Measurements from ENCODE around the gene MBNL2. TPM values are rescaled to one million over a fixed set of nuclear protein-coding genes. Genes with fewer than 3 reads are reported as not detected.

MBNL2 gene
- total and polyA plus RNA-seq, 8 donors = 8.9 to 66.5 (median 37.7) TPM

- H3K9me3 ChIP-seq = no peaks in the 10 kb centered on the region
- H3K36me3 ChIP-seq = no peaks in the 10 kb centered on the region
- TF ChIP-seq CTCF (IDR thresholded peaks at IDR 0.05) = no peak
- no peak for DNase-seq
- H3K27ac ChIP-seq = no peak overlapping the region
- intact Hi-C loops (cut with DNase I) = no loop called here
- peaks cover 0 to 25% (median 14%) of the 10 kb centered on the region in 3 donors for H3K4me1 ChIP-seq
- no peak for ATAC-seq
- no peak overlapping the region for H3K4me3 ChIP-seq
- 86 to 97% methylated on average over 3 of the region's 3 CpGs for WGBS, 2 donors
- no peak for FAIRE-seq
- no peaks in the 10 kb centered on the region for H3K27me3 ChIP-seq
These were observed 62.4 kb downstream of the MBNL2 start for GRCh38 chr13:97284558-97284957.

GRCh38 chr13:97285221-97285955, 63.3 kb downstream of the MBNL2 start:
- Histone ChIP-seq H3K27me3 (no peaks in the 10 kb centered on the region), H3K27ac (no peak overlapping the region), H3K36me3 (no peaks in the 10 kb centered on the region), H3K9me3 (no peaks in the 10 kb centered on the region), H3K4me1 (peaks cover 0 to 19% (median 11%) of the 10 kb centered on the region in 3 donors), H3K4me3 (no peak overlapping the region)
- TF ChIP-seq CTCF (IDR thresholded peaks at IDR 0.05) = no peak
- peak in 1 of 4 donors; percentile 17 for ATAC-seq
- intact Hi-C loops (cut with DNase I) = no loop called here
- 83 to 90% methylated on average over 6 of the region's 6 CpGs for WGBS, 2 donors
- no peak for DNase-seq
- FAIRE-seq = no peak

- no peak overlapping the region for H3K4me3 ChIP-seq
- H3K9me3 ChIP-seq = no peaks in the 10 kb centered on the region
- no peaks in the 10 kb centered on the region for H3K36me3 ChIP-seq
- DNase-seq (no peak), ATAC-seq (peak in 2 of 4 donors; percentile 23 to 24), FAIRE-seq (no peak)
- intact Hi-C loops (cut with DNase I) = no loop called here
- WGBS, 2 donors = 81 to 86% methylated on average over 9 of the region's 9 CpGs
- no peaks in the 10 kb centered on the region for H3K27me3 ChIP-seq
- no peak overlapping the region for H3K27ac ChIP-seq
- no peak for TF ChIP-seq CTCF (IDR thresholded peaks at IDR 0.05)
- H3K4me1 ChIP-seq = peaks cover 0 to 11% (median 8%) of the 10 kb centered on the region in 3 donors
These were observed 64.3 kb downstream of the MBNL2 start for GRCh38 chr13:97286317-97287046.

GRCh38 chr13:97287047-97287383, 64.9 kb downstream of the MBNL2 start:
- no peak for TF ChIP-seq CTCF (IDR thresholded peaks at IDR 0.05)
- intact Hi-C loops (cut with DNase I) = no loop called here
- Histone ChIP-seq H3K4me1 (peaks cover 0 to 11% (median 5%) of the 10 kb centered on the region in 3 donors), H3K27ac (no peak overlapping the region), H3K9me3 (no peaks in the 10 kb centered on the region), H3K4me3 (no peak overlapping the region), H3K36me3 (no peaks in the 10 kb centered on the region), H3K27me3 (no peaks in the 10 kb centered on the region)
- ATAC-seq (no peak), DNase-seq (no peak), FAIRE-seq (no peak)
- WGBS, 2 donors = 71 to 78% methylated on average over 5 of the region's 5 CpGs

- no peak for FAIRE-seq
These were observed 66.4 kb downstream of the MBNL2 start for GRCh38 chr13:97288486-97288900.

More at GRCh38 chr13:97288486-97288900, 66.4 kb downstream of the MBNL2 start:
- H3K36me3 ChIP-seq = no peaks in the 10 kb centered on the region
- DNase-seq (no peak), ATAC-seq (no peak)
- no peaks in the 10 kb centered on the region for H3K27me3 ChIP-seq
- no peak overlapping the region for H3K27ac ChIP-seq
- intact Hi-C loops (cut with DNase I) = no loop called here
- H3K4me1 ChIP-seq = peaks cover 0 to 11% (median 6%) of the 10 kb centered on the region in 3 donors
- no peak overlapping the region for H3K4me3 ChIP-seq
- no peaks in the 10 kb centered on the region for H3K9me3 ChIP-seq
- WGBS, 2 donors = 90 to 98% methylated on average over 2 of the region's 2 CpGs
- no peak for TF ChIP-seq CTCF (IDR thresholded peaks at IDR 0.05)
